Endothelial cell of hepatic sinusoid (primary cell): ENCODE measurements around the gene FARS2.
"Not testable (repeated sequence)": the region's sequence is repeated elsewhere in the genome, so short reads cannot be mapped to it uniquely, and the experiment has no call there.

Source experiments
- in situ Hi-C: cut with HindIII; loops from 2 replicates; pipeline ENCODE4 v1.10.0; 2017; ENCODE audit warnings: low sequenced_read_pairs

Gene FARS2

DNA sequence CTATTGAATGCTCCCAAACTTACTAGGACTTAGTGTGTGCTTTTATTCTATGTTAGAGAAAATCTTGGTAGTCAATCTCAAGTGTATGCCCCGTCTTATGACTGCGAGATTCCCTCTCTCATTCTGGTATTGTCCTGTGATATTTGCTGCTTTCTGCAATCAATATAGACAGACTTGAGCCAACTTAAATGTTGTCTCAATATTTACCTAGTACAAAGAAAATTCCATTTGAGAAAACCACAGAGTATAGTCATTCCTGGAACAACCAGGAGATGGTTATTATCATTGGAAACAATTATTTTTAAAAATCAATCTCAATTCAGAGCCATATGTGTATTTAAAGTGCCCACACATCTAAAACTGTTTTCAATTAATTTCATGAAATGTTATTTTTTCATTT, 415.4 kb downstream of the FARS2 start:
- in situ Hi-C loops, result no loop called here

DNA sequence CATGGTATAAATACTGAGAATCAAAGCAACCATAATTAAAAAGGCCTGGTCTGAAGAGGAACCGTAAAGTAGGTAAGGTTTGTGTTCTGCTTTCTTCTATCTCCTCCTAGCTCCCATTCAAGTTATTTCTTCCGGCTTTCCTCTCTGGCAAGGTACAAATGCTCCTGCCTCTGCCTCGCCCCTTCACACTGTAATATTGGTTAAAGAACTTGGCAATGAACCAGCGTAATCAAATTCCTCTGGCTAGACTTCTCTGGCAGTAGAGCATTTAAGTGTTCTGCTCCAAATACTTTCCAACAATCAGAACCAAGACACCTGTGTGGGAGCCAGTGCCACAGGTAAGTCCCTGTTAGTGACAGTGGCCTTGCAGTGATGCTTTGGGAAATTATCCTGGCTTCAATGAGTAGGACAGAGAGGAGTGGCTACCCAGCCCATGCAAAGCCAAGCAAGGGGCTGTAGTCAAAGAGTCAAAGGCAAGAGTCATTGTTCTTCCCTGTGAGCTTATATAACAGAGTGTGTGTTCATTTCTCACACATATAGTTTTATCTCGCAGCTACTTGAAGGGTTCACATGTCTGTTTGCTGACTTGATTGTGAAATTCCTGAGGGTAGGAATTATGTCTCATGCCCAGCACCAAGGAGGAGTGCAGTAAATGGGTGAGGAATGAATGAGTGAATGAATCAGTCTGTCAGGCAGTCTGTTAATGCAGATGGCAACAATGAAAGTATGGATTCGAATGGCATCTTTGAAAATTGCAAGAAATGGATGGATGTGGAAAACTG, 416.1 kb downstream of the FARS2 start:
- in situ Hi-C loops, result no loop called here

DNA sequence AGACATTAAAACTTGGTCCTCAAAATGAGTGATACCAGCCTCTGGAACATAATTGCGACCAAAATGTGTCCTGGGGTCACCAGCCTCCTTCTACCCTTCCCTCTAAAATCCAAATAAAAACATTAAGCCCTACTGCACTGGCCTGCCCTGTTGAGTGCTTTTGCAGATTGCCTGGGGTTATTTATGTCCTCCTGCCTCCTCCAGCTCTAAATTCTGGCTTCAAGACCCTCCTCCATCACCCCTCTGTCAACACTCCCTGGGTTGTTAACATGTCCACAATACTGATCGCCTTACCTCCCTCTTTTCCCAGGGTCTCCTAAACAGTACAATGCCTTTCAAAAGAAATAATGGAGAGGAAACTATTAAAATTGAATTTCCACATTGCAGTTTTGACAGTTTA, 418.0 kb downstream of the FARS2 start:
- in situ Hi-C loops, result no loop called here

DNA sequence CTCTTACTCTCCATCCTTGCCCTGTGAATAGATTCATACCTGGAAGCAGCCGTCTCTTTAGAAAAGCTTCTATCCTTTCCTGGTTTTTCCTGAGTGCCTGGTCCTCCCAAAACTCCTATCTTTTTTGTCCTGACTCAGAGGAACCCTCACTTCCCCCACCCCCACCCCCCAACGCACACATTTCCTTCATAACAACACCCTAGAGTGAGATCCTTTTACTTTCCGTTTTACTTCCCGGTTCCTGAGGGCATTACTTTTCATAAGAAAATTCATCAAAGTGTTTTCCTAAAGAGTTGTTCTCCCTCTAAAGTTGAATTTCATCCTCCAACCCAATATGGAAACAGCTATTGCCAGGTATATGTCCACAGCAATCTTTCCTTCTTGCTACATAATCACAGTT, 418.4 kb downstream of the FARS2 start:
- in situ Hi-C loops, result no loop called here

- in situ Hi-C loops, result no loop called here
Measured at GRCh38 chr6:5680095-5680494, 418.8 kb downstream of the FARS2 start.

- in situ Hi-C loops, result no loop called here
Measured at GRCh38 chr6:5681480-5681879, 420.2 kb downstream of the FARS2 start.

GRCh38 chr6:5682530-5682929, 421.2 kb downstream of the FARS2 start:
- in situ Hi-C loops, result no loop called here

GRCh38 chr6:5683747-5684146, 422.4 kb downstream of the FARS2 start:
- in situ Hi-C loops, result not testable (repeated sequence)

GRCh38 chr6:5684320-5685053, 423.2 kb downstream of the FARS2 start:
- in situ Hi-C loops, result no loop called here

DNA sequence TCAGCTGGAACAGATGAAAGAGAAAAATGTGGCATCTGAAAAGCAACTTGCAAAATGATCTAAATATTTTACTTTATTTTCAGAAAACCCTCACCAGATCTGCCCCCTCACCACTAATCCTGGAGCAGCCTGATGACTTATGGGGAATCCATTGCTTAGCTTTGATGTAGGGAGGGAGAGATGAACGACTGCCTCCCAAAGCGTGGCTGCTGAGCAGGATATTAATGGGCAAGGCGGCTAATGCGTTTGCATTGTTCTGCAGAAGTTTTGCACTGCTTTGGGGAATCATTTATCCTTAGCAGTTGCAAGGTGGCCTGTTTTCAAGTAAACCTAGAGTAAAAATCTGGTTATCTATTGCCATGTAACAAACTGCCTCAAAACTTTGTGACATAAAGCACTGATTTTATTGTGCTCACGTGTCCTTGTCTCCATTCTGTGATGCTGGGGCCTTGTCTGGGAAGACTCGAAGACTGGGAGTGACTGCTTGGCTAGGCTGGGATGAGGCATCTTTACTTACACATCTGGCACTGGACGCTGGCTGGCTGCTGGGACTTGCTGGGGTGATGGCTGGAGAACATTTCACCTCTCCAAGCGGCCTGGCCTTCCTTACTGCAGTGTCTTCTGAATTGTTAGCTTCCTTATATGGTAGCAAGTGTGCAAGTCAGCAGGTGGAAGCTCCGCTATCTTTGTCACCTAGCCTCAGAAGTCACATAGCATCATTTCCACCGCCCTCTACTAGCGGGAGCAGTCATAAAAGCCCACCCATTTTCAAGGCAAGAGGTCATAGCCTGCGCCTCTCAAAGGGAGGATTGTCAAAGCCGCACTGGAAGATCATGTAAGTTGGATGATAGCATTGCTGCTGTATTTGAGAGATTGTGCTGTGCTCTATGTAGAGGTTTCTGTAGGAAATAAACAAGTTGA, 432.2 kb downstream of the FARS2 start:
- in situ Hi-C loops, result no loop called here

GRCh38 chr6:5695260-5696245, 434.2 kb downstream of the FARS2 start:
- in situ Hi-C loops, result no loop called here

- in situ Hi-C loops, result no loop called here
Measured at GRCh38 chr6:5697508-5697907, 436.2 kb downstream of the FARS2 start.

DNA sequence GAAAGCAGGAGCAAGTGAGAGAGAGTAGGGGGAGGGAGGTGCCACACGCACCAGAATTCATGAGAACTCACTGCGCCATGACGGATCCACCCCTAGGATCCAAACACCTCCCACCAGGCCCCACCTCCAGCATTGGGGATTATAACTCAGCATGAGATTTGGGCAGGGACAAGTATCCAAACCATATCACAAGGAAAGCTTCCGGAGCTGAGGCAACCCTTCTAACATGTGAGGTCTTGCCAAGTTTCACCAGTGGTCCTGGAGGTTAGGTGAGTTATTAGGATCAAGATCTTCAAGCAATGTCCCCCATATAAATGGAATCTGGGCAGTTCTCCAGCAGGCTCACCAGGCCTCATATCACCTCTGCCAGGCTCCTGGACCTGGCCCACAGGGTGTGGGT, 437.0 kb downstream of the FARS2 start:
- in situ Hi-C loops, result no loop called here

DNA sequence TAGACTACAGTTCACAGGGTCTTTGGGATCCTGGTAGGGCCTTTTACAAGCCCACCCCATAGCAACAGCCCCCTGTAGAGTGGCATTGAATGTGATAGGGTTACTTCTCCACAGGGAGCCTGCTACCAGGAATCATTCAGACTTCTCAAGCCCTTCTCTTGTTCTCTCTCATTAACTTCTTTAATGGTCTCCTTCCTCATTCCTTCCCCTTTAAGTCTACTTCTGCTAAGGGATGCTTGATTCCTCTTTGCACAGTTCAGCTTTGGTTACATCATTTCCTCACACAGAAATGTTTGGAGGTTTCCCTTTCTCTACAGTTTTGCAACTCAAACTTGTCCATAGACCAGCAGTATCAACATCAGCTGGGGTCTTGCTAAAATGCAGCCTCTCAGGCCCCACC, 437.8 kb downstream of the FARS2 start:
- in situ Hi-C loops, result not testable (repeated sequence)

- in situ Hi-C loops, result no loop called here
Measured at GRCh38 chr6:5701174-5701573, 439.9 kb downstream of the FARS2 start.

- in situ Hi-C loops, result no loop called here
Measured at GRCh38 chr6:5704708-5705107, 443.4 kb downstream of the FARS2 start.

DNA sequence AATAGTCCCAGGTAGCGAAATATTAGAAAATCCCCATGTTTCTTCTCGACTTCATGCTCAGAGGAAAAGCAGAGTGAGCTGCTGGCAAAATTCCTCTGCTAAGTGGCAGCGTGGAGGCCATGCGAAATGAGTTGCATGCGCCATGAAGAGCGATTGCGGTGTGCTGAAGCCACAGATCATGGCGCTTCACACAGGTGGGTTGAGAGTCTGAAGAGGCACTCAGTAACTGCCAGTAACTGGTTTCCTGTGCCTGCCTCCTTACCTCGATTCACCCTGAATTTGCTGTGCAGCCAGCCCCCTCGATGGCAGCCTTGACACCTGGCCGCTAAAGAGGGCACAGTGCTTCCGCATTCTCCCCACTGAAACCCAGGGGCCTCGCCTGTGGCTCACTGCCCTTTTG, 443.9 kb downstream of the FARS2 start:
- in situ Hi-C loops, result no loop called here

- in situ Hi-C loops, result no loop called here
Measured at GRCh38 chr6:5706124-5707033, 445.1 kb downstream of the FARS2 start.
